A549 treated with AZD9567 at 1 μM for 4 hours (cell line): ENCODE data around the gene ARID4A. TPM values are rescaled to one million over a fixed set of nuclear protein-coding genes. Genes with fewer than 3 reads are reported as not detected.

Source experiments
- total RNA-seq: library from RNA; stranded (reverse); fragments of 200-300 nt; extraction: Qiagen RNA extraction; gene quantifications from 5 replicates; pipeline ENCODE4 v1.2.3, GENCODE V29; 2022; ENCODE audit not compliant: insufficient read depth

ARID4A gene
- 3.7 to 6.0 TPM (median 5.5 TPM) in 5 replicates for total RNA-seq

GRCh38 chr14:58298477-58299400 lies at the start of gene ARID4A:
ARID4A (plus strand) TSS chr14:58298555; CDS start chr14:58299855, 1,300 bp downstream.

GRCh38 chr14:58395812-58396788 lies 97.7 kb downstream of the ARID4A start, which contains the start of gene TOMM20L:
TOMM20L (plus strand) TSS chr14:58395930; CDS start chr14:58395958, 28 bp downstream.

Other genes starting within 250 kb of the ARID4A start
- gene ARMH4, start 146.3 kb upstream of the ARID4A start, total RNA-seq, result 0.37 to 0.87 TPM (median 0.67 TPM) in 4 of 5 replicates, not detected in the other
- gene ACTR10, start 98.4 kb upstream of the ARID4A start, total RNA-seq, result 48.2 to 78.7 TPM (median 51.7 TPM) in 5 replicates
- gene PSMA3, start 53.7 kb upstream of the ARID4A start, total RNA-seq, result 181 to 270 TPM (median 189 TPM) in 5 replicates
- not detected in 5 replicates for gene TOMM20L, start 97.4 kb downstream of the ARID4A start, total RNA-seq
- 50.4 to 73.6 TPM (median 69.6 TPM) in 5 replicates for gene TIMM9, start 129.0 kb downstream of the ARID4A start, total RNA-seq
- gene KIAA0586, start 129.2 kb downstream of the ARID4A start, total RNA-seq, result 7.7 to 21.5 TPM (median 8.2 TPM) in 5 replicates